T-helper 1 cell treated with Interleukin-12 subunit alpha and Interleukin-12 subunit beta and Interleukin-4 antibody, amounts not matched to agents 30 μg/mL and 1 μg/mL, for 36 hours (primary cell): ENCODE results near the gene VHLL.
"Not testable (repeated sequence)": the region's sequence is repeated elsewhere in the genome, so short reads cannot be mapped to it uniquely, and the experiment has no call there.

Experiments used
- H3K27ac Mint-ChIP-seq: one replicate; pipeline ENCODE4 v1.8.0; 2021; ENCODE audit warnings: mild to moderate bottlenecking, mixed read lengths
- H3K27me3 Mint-ChIP-seq: one replicate; pipeline ENCODE4 v1.8.0; 2021; ENCODE audit warnings: low read depth, mixed read lengths
- H3K36me3 Mint-ChIP-seq: one replicate; pipeline ENCODE4 v1.8.0; 2021; ENCODE audit warnings: low read depth, mixed read lengths
- H3K4me1 Mint-ChIP-seq: one replicate; pipeline ENCODE4 v1.8.0; 2021; ENCODE audit warnings: low read depth, mixed read lengths
- H3K4me3 Mint-ChIP-seq: one replicate; pipeline ENCODE4 v1.8.0; 2021; ENCODE audit warnings: mild to moderate bottlenecking, moderate library complexity, mixed read lengths
- H3K9me3 Mint-ChIP-seq: one replicate; pipeline ENCODE4 v1.8.0; 2021; ENCODE audit warnings: mixed read lengths

The VHLL gene

DNA sequence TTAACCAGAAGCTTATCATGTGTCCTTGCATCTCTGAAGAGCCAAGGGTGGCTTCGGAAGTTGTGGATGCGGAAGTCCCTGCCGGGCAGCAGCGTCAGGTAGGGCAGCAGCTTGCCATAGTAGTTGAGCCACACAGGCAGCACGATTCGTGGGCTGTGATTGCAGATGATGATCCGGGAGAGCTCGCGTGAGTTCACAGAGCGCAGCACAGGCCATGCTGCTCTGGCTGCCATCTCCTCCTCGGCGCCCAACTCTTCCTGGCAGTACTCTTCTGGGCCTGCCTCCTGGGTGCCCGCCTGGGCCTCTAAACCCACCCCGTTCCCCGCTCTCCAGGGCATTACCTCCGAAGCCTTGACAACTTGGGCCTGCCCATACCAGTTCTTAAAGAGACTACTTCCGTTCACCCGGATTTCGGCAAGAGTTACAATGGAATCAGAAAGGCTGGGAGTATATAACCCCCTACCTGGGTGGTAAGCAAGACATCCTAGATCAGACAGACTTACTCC is at the start of gene VHLL:
Gene VHLL (minus strand): TSS at position 456 of the 506 bp plus-strand sequence. CDS start 118 bp downstream, at position 338.
- peaks cover 12% of the 10 kb centered on the region for H3K4me1 Mint-ChIP-seq
- H3K27me3 Mint-ChIP-seq, result no peaks in the 10 kb centered on the region
- H3K36me3 Mint-ChIP-seq, result no peaks in the 10 kb centered on the region
- H3K27ac Mint-ChIP-seq, result no peak within 1 kb of the TSS
- no peaks in the 10 kb centered on the region for H3K9me3 Mint-ChIP-seq
- H3K4me3 Mint-ChIP-seq, result no peak within 1 kb of the TSS

- H3K27ac Mint-ChIP-seq, result no peak overlapping the region
- H3K27me3 Mint-ChIP-seq, result peaks cover 44% of the 10 kb centered on the region
- no peaks in the 10 kb centered on the region for H3K9me3 Mint-ChIP-seq
- H3K36me3 Mint-ChIP-seq, result no peaks in the 10 kb centered on the region
- no peak overlapping the region for H3K4me3 Mint-ChIP-seq
- H3K4me1 Mint-ChIP-seq, result peaks cover 5% of the 10 kb centered on the region
Measured at GRCh38 chr1:156347331-156347730, 48.2 kb upstream of the VHLL start.

GRCh38 chr1:156346636-156347035 is 47.5 kb upstream of the VHLL start:
- Mint-ChIP-seq H3K4me1 (peaks cover 5% of the 10 kb centered on the region), H3K4me3 (no peak overlapping the region), H3K27me3 (peaks cover 41% of the 10 kb centered on the region), H3K36me3 (no peaks in the 10 kb centered on the region), H3K27ac (no peak overlapping the region), H3K9me3 (no peaks in the 10 kb centered on the region)

- not testable (repeated sequence) for H3K4me3 Mint-ChIP-seq, H3K9me3 Mint-ChIP-seq, H3K27ac Mint-ChIP-seq, H3K4me1 Mint-ChIP-seq, H3K36me3 Mint-ChIP-seq
- peaks cover 41% of the 10 kb centered on the region for H3K27me3 Mint-ChIP-seq
Measured at GRCh38 chr1:156346035-156346434, 46.9 kb upstream of the VHLL start.

DNA sequence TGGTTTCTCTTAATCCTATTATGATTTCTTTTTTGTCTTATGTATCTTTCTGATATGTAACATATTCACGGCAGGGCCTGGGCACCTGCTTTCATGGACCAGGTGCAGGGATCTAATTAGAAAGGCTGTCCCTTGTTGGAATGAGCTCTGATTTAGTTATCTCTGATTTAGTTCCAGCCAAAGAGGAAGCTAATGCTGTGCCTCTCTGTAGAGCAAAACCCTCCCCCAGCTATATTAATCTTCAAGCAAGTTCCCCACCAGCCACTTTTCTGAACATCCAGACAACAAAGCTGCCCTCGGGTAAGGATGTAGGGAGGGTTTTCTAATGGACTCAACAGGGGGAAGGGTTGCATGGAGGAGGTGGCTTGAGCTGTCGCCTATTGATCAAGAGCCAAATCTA is 45.3 kb upstream of the VHLL start:
- Mint-ChIP-seq H3K27ac (no peak overlapping the region), H3K36me3 (no peaks in the 10 kb centered on the region), H3K27me3 (peaks cover 41% of the 10 kb centered on the region)

DNA sequence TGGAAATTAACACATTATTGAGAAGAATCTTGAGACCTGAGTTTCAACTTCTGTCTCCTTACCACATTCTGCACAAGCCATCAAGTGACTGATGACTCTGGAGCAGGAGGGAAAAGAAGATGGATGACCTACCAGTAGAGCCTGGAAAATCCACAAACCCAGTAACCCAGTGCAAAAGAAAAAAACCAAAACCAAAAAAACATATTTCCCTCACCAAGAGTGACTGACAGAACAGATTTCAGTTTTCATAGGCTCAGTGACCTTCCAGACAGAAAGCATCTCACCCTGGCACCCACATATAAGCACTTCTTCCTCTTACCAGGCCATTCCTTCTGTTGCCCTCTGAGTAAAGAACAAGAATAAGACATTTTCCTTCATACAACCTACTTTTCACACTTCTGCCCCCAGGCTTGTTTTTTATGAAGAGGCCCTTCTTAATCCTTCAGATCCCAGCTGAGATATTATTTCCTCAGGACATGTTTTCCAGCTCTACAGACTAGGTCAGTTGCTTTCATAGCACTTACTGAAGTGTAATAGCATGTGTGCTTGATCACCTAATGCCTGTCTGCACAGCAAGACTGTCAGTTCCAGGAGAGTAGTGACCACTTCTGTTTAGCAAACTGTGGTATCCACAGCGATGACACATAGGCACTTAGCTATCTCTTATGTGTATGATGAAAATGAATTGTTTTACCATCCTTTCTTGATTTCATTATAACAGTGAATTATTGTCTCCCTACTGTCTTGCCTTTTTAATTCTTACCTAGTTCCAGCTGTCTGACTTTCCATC is 43.3 kb upstream of the VHLL start:
- H3K4me1 Mint-ChIP-seq, result peaks cover 3% of the 10 kb centered on the region
- H3K4me3 Mint-ChIP-seq, result no peak overlapping the region
- no peak overlapping the region for H3K27ac Mint-ChIP-seq
- no peaks in the 10 kb centered on the region for H3K9me3 Mint-ChIP-seq
- no peaks in the 10 kb centered on the region for H3K36me3 Mint-ChIP-seq
- H3K27me3 Mint-ChIP-seq, result peaks cover 25% of the 10 kb centered on the region

More for the DNA sequence above, 45.3 kb upstream of the VHLL start:
- H3K4me3 Mint-ChIP-seq, result no peak overlapping the region
- no peaks in the 10 kb centered on the region for H3K9me3 Mint-ChIP-seq
- no peaks in the 10 kb centered on the region for H3K4me1 Mint-ChIP-seq

- Mint-ChIP-seq H3K27ac (peak within 1 kb of the TSS; percentile 98), H3K27me3 (peaks cover 5% of the 10 kb centered on the region), H3K4me1 (peaks cover 25% of the 10 kb centered on the region), H3K36me3 (peaks cover 20% of the 10 kb centered on the region), H3K4me3 (peak within 1 kb of the TSS; percentile 94), H3K9me3 (no peaks in the 10 kb centered on the region)
Measured at GRCh38 chr1:156338180-156338976, 39.3 kb upstream of the VHLL start, which contains the start of the genes CCT3 and TSACC. Gene CCT3, minus strand, starts transcription at chr1:156338292. Its CDS starts 108 bp downstream, at chr1:156338184. Gene TSACC, plus strand, starts transcription at chr1:156338526. Its CDS starts 1,232 bp downstream, at chr1:156339758.

GRCh38 chr1:156337888-156338179 is 38.7 kb upstream of the VHLL start:
- Mint-ChIP-seq H3K4me1 (peaks cover 25% of the 10 kb centered on the region), H3K27ac (peak overlapping the region; percentile 98), H3K27me3 (no peaks in the 10 kb centered on the region), H3K4me3 (peak overlapping the region; percentile 94), H3K9me3 (no peaks in the 10 kb centered on the region), H3K36me3 (peaks cover 20% of the 10 kb centered on the region)

DNA sequence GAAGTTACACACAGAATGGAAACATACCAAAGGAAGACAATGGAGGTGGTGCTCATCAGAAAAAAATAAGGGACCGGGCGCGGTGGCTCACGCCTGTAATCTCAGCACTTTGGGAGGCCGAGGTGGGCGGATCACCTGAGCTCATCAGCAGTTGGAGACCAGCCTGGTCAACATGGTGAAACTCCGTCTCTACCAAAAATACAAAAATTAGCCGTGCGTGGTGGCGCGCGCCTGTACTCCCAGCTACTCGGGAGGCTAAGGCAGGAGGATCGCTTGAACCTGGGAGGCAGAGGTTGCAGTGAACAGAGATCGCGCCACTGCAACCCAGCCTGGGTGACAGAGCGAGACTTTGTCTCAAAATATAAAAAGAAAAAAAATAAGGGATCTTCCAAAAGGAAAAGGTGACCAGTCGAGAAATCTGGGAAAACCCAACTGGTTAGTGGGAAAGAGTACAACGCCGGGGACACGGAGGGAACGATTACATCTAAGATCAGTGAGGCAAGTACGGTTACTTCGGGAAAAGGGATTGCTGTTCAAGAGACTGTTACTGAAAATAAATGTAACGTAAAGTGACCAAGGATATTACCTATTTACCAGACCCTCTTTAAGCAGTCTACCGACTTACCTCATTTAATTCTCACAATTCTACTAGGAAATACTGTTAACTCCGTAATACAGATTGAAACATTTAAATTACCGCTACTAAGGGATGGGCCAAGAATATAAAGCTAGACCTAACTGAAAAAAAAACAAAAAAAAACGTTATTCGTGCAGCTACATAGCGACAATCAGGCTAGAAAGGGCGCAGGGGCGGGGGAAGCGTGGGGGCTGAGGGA is 38.2 kb upstream of the VHLL start:
- no peaks in the 10 kb centered on the region for H3K9me3 Mint-ChIP-seq
- peak overlapping the region; percentile 98 for H3K27ac Mint-ChIP-seq
- H3K36me3 Mint-ChIP-seq, result peaks cover 20% of the 10 kb centered on the region
- H3K4me1 Mint-ChIP-seq, result peaks cover 25% of the 10 kb centered on the region
- H3K27me3 Mint-ChIP-seq, result no peaks in the 10 kb centered on the region
- H3K4me3 Mint-ChIP-seq, result peak overlapping the region; percentile 94

DNA sequence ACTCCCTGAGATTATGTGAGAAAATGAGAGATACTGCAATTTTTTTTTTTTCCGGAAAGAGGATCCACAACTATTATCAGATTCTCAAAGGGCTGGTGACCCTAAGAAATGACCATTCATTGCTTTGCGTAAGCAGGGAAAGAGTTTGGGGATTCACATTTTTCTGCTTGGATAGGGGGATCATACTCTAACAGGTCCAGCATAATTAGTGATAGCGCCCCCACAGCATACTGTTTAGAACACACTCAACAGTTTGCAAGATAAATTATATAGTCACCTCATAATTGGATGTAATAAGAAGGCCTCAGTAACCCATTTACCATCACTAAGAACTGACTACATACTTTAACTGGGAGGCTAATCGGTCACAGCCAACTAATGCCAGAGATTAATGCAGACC is 37.1 kb upstream of the VHLL start:
- H3K4me1 Mint-ChIP-seq, result peaks cover 25% of the 10 kb centered on the region
- H3K27ac Mint-ChIP-seq, result no peak overlapping the region
- H3K36me3 Mint-ChIP-seq, result peaks cover 25% of the 10 kb centered on the region
- H3K4me3 Mint-ChIP-seq, result peak overlapping the region; percentile 94
- H3K9me3 Mint-ChIP-seq, result no peaks in the 10 kb centered on the region
- H3K27me3 Mint-ChIP-seq, result no peaks in the 10 kb centered on the region

- H3K36me3 Mint-ChIP-seq, result peaks cover 29% of the 10 kb centered on the region
- H3K9me3 Mint-ChIP-seq, result not testable (repeated sequence)
Measured at GRCh38 chr1:156323179-156323578, 24.1 kb upstream of the VHLL start.

DNA sequence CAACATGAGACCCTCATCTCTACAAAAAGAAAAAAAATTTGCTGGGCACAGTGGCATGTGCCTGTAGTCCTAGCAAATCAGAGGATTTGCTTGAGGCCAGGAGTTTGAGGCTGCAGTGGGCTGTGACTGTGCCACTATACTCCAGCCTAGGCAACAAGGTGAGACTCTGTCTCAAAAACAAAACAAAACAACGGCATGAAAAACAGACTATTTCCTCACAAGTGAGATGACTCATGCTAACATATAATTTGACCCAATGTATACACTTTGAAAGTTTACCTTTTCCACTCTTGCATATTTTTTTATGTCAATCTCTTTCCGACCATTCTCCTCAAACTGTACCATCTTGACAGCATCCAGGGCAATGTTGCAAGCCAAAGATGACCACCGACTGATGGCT is 21.5 kb upstream of the VHLL start:
- no peak overlapping the region for H3K27ac Mint-ChIP-seq
- H3K4me3 Mint-ChIP-seq, result no peak overlapping the region
- no peaks in the 10 kb centered on the region for H3K9me3 Mint-ChIP-seq
- H3K36me3 Mint-ChIP-seq, result peaks cover 46% of the 10 kb centered on the region
- H3K27me3 Mint-ChIP-seq, result no peaks in the 10 kb centered on the region
- peaks cover 2% of the 10 kb centered on the region for H3K4me1 Mint-ChIP-seq

More at GRCh38 chr1:156323179-156323578, 24.1 kb upstream of the VHLL start:
- H3K27ac Mint-ChIP-seq, H3K27me3 Mint-ChIP-seq, H3K4me1 Mint-ChIP-seq, H3K4me3 Mint-ChIP-seq: not testable (repeated sequence)

GRCh38 chr1:156319664-156320063 is 20.6 kb upstream of the VHLL start:
- H3K27ac Mint-ChIP-seq, result no peak overlapping the region
- H3K36me3 Mint-ChIP-seq, result peaks cover 46% of the 10 kb centered on the region
- H3K4me1 Mint-ChIP-seq, result peaks cover 2% of the 10 kb centered on the region
- H3K9me3 Mint-ChIP-seq, result no peaks in the 10 kb centered on the region
- H3K4me3 Mint-ChIP-seq, result no peak overlapping the region
- no peaks in the 10 kb centered on the region for H3K27me3 Mint-ChIP-seq

DNA sequence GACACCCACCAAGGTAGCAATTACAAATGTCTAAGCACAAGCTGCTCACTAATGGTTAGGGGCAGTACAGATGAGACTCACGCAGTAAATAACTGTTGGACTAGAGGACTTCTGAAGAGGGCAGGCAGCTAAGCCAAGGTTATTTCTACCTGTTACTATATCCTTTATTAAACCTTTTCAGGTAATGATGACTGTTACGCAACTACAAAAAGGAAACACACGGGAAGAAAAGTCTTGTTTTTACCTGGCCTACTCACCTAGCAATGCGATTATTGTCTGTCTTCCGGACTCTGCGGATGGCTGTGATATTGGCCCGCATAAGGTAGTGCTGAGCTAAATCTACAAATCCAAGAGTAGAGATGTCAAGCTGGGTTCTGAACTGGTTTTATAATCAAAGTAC is 17.8 kb upstream of the VHLL start:
- Mint-ChIP-seq H3K36me3 (peaks cover 59% of the 10 kb centered on the region), H3K4me3 (no peak overlapping the region)

More for the DNA sequence above, 17.8 kb upstream of the VHLL start:
- Mint-ChIP-seq H3K27ac (no peak overlapping the region), H3K4me1 (peaks cover 2% of the 10 kb centered on the region), H3K9me3 (no peaks in the 10 kb centered on the region), H3K27me3 (no peaks in the 10 kb centered on the region)
